ENCODE data around the gene TAF1D.

The TAF1D gene

DNA sequence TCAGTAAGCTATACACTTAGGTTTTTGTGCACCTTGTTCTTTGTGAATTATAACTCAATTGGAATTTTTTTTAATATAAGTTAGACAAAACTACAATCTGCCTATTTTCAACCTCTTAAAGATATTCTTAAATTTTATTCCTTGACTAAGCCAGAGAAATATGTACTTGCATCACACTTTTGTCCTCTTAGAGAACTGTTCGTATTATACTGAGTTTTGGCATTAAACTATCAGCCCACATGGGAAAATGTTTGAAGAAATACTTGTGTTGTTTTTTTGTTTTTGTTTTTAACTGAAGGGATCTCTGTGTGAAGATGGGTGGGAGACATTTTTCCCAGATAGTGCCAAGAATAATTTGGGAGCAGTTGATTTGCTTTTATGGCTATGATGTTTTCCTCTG lies 54.5 kb downstream of the TAF1D start:
- Histone ChIP-seq H3K4me1 (ENCODE audit: insufficient read depth, low read length, severe bottlenecking) (no peaks in the 10 kb centered on the region), H3K79me2 (ENCODE audit: insufficient read depth, low read length) (no peaks in the 10 kb centered on the region), H2AFZ (ENCODE audit: low read length) (no peak overlapping the region), H3K9me2 (ENCODE audit: low read depth, low read length) (no peaks in the 10 kb centered on the region), H3K4me3 (ENCODE audit: low read depth, low read length, poor library complexity, severe bottlenecking) (no peak overlapping the region), H3K27me3 (ENCODE audit: insufficient read depth, low read length) (no peaks in the 10 kb centered on the region), H3K9me3 (ENCODE audit: low read length) (no peaks in the 10 kb centered on the region), H3K27ac (ENCODE audit: low read depth, low read length, poor library complexity, severe bottlenecking) (no peak overlapping the region), H3K9ac (ENCODE audit: low read length) (no peak overlapping the region), H3K36me3 (ENCODE audit: insufficient read depth, low read length) (peaks cover 90% of the 10 kb centered on the region), H3F3A (ENCODE audit: insufficient read depth, low read length) (no peaks in the 10 kb centered on the region), H4K20me1 (ENCODE audit: insufficient read depth, low read length) (no peaks in the 10 kb centered on the region), H3K4me2 (ENCODE audit: low read length) (no peak overlapping the region)
- no peak for TF ChIP-seq CTCF (IDR thresholded peaks at IDR 0.05; ENCODE audit: low read length)
- TF ChIP-seq EZH2 (IDR thresholded peaks at IDR 0.05; ENCODE audit: borderline replicate concordance, low read length), result no peak

- H3K4me1 ChIP-seq (ENCODE audit: insufficient read depth, low read length, severe bottlenecking), result no peaks in the 10 kb centered on the region
- H3K36me3 ChIP-seq (ENCODE audit: insufficient read depth, low read length), result peaks cover 87% of the 10 kb centered on the region
- no peaks in the 10 kb centered on the region for H3K9me2 ChIP-seq (ENCODE audit: low read depth, low read length)
- H3K27me3 ChIP-seq (ENCODE audit: insufficient read depth, low read length), result no peaks in the 10 kb centered on the region
- no peak overlapping the region for H3K27ac ChIP-seq (ENCODE audit: low read depth, low read length, poor library complexity, severe bottlenecking)
- H3K9ac ChIP-seq (ENCODE audit: low read length), result no peak overlapping the region
- no peak overlapping the region for H2AFZ ChIP-seq (ENCODE audit: low read length)
- TF ChIP-seq EZH2 (IDR thresholded peaks at IDR 0.05; ENCODE audit: borderline replicate concordance, low read length) (no peak), CTCF (IDR thresholded peaks at IDR 0.05; ENCODE audit: low read length) (no peak)
- no peak overlapping the region for H3K4me2 ChIP-seq (ENCODE audit: low read length)
- no peak overlapping the region for H3K4me3 ChIP-seq (ENCODE audit: low read depth, low read length, poor library complexity, severe bottlenecking)
- H3K79me2 ChIP-seq (ENCODE audit: insufficient read depth, low read length), result no peaks in the 10 kb centered on the region
- no peaks in the 10 kb centered on the region for H4K20me1 ChIP-seq (ENCODE audit: insufficient read depth, low read length)
- no peaks in the 10 kb centered on the region for H3F3A ChIP-seq (ENCODE audit: insufficient read depth, low read length)
- no peaks in the 10 kb centered on the region for H3K9me3 ChIP-seq (ENCODE audit: low read length)
Measured at GRCh38 chr11:93686226-93686625, 55.1 kb downstream of the TAF1D start.

All from OCI-LY1 (cell line).